Natural killer cell treated with Interleukin-12 subunit alpha and Interleukin-12 subunit beta and Interleukin-15 and Interleukin-18, amount 100 ng/mL, for 72 hours (primary cell): ENCODE data around the gene STARD8. TPM values are rescaled to one million over a fixed set of nuclear protein-coding genes. Genes with fewer than 3 reads are reported as not detected.
A peak's percentile ranks its signal among the peaks of the same experiment; 100 is the strongest.
"Not testable (repeated sequence)": the region's sequence is repeated elsewhere in the genome, so short reads cannot be mapped to it uniquely, and the experiment has no call there.

ENCODE experiments used
- ATAC-seq, 2 donors: fragments of 150-1000 bp; cut with Tn5 transposase in 1 of 2; sonication (Bioruptor Pico), chemical (Tn5 transposase) in 1 of 2; 2 replicates each; pipeline ENCODE4 v1.10.0; 2021
- DNase-seq: peaks from one replicate; pipeline ENCODE4 v3.0.0; 2022; ENCODE audit warnings: low spot score
- H3K27ac Mint-ChIP-seq, 2 donors: 1 replicate in 1 of 2; 2 replicates in 1 of 2; pipeline ENCODE4 v1.8.0; 2022; ENCODE audit warnings: mixed read lengths in 2 of 2, mild to moderate bottlenecking in 1 of 2, moderate library complexity in 1 of 2
- H3K27me3 Mint-ChIP-seq, 2 donors: 1 replicate in 1 of 2; 2 replicates in 1 of 2; pipeline ENCODE4 v1.8.0; 2022; ENCODE audit warnings: mixed read lengths in 2 of 2
- H3K36me3 Mint-ChIP-seq: one replicate; pipeline ENCODE4 v1.8.0; 2022; ENCODE audit warnings: mixed read lengths
- H3K4me1 Mint-ChIP-seq, 2 donors: 1 replicate in 1 of 2; 2 replicates in 1 of 2; pipeline ENCODE4 v1.8.0; 2022; ENCODE audit warnings: low read depth in 2 of 2, mixed read lengths in 2 of 2, mild to moderate bottlenecking in 1 of 2
- H3K4me3 Mint-ChIP-seq: one replicate; pipeline ENCODE4 v1.8.0; 2022; ENCODE audit warnings: mixed read lengths
- H3K9me3 Mint-ChIP-seq: 2 replicates; pipeline ENCODE4 v1.8.0; 2022; ENCODE audit warnings: mixed read lengths
- total RNA-seq, 2 donors: library from RNA; stranded (reverse); gene quantifications; one replicate each; pipeline ENCODE4 v1.2.3, GENCODE V29; 2022

Gene STARD8
- total RNA-seq, 2 donors from 2014 or later, result 0.86 to 3.1 TPM

GRCh38 chrX:68721991-68722860 is 74.8 kb downstream of the STARD8 start:
- Mint-ChIP-seq H3K4me1 (no peaks in the 10 kb centered on the region), H3K36me3 (no peaks in the 10 kb centered on the region), H3K4me3 (no peak overlapping the region), H3K27me3 (peaks cover 0 to 1% of the 10 kb centered on the region in 2 donors), H3K9me3 (no peaks in the 10 kb centered on the region), H3K27ac (no peak overlapping the region)
- no peak for DNase-seq
- no peak for ATAC-seq

- H3K4me3 Mint-ChIP-seq, result no peak overlapping the region
- H3K4me1 Mint-ChIP-seq, result no peaks in the 10 kb centered on the region
- no peak for ATAC-seq
- DNase-seq, result no peak
- no peak overlapping the region for H3K27ac Mint-ChIP-seq
- peaks cover 0 to 3% of the 10 kb centered on the region in 2 donors for H3K27me3 Mint-ChIP-seq
- no peaks in the 10 kb centered on the region for H3K9me3 Mint-ChIP-seq
- H3K36me3 Mint-ChIP-seq, result no peaks in the 10 kb centered on the region
These were observed 76.2 kb downstream of the STARD8 start for GRCh38 chrX:68723491-68724155.

GRCh38 chrX:68724531-68725020 is 77.1 kb downstream of the STARD8 start:
- H3K4me3 Mint-ChIP-seq, result no peak overlapping the region
- peaks cover 0 to 9% of the 10 kb centered on the region in 2 donors for H3K27me3 Mint-ChIP-seq
- ATAC-seq (no peak), DNase-seq (no peak)
- H3K36me3 Mint-ChIP-seq, result no peaks in the 10 kb centered on the region
- H3K27ac Mint-ChIP-seq, result no peak overlapping the region
- no peaks in the 10 kb centered on the region for H3K4me1 Mint-ChIP-seq
- no peaks in the 10 kb centered on the region for H3K9me3 Mint-ChIP-seq

- ATAC-seq, result no peak
- H3K36me3 Mint-ChIP-seq, result no peaks in the 10 kb centered on the region
- H3K4me1 Mint-ChIP-seq, result no peaks in the 10 kb centered on the region
These were observed 78.4 kb downstream of the STARD8 start for GRCh38 chrX:68725756-68726365.

GRCh38 chrX:68726366-68726765 is 78.9 kb downstream of the STARD8 start:
- no peaks in the 10 kb centered on the region for H3K36me3 Mint-ChIP-seq
- ATAC-seq, result no peak

More at GRCh38 chrX:68725756-68726365, 78.4 kb downstream of the STARD8 start:
- peaks cover 0 to 10% of the 10 kb centered on the region in 2 donors for H3K27me3 Mint-ChIP-seq
- no peak overlapping the region for H3K27ac Mint-ChIP-seq
- no peaks in the 10 kb centered on the region for H3K9me3 Mint-ChIP-seq
- no peak overlapping the region for H3K4me3 Mint-ChIP-seq
- DNase-seq, result no peak

GRCh38 chrX:68727696-68728095 is 80.2 kb downstream of the STARD8 start:
- H3K4me1 Mint-ChIP-seq, result no peaks in the 10 kb centered on the region
- H3K36me3 Mint-ChIP-seq, result no peaks in the 10 kb centered on the region
- DNase-seq (no peak), ATAC-seq (no peak)
- H3K27ac Mint-ChIP-seq, result no peak overlapping the region
- no peaks in the 10 kb centered on the region for H3K9me3 Mint-ChIP-seq
- peaks cover 0 to 12% of the 10 kb centered on the region in 2 donors for H3K27me3 Mint-ChIP-seq
- H3K4me3 Mint-ChIP-seq, result no peak overlapping the region

More at GRCh38 chrX:68726366-68726765, 78.9 kb downstream of the STARD8 start:
- Mint-ChIP-seq H3K27me3 (peaks cover 0 to 10% of the 10 kb centered on the region in 2 donors), H3K9me3 (no peaks in the 10 kb centered on the region), H3K4me1 (no peaks in the 10 kb centered on the region), H3K27ac (no peak overlapping the region), H3K4me3 (no peak overlapping the region)
- no peak for DNase-seq

- Mint-ChIP-seq H3K27ac (no peak overlapping the region), H3K4me3 (no peak overlapping the region), H3K27me3 (peaks cover 0 to 15% of the 10 kb centered on the region in 2 donors), H3K4me1 (no peaks in the 10 kb centered on the region), H3K9me3 (no peaks in the 10 kb centered on the region), H3K36me3 (no peaks in the 10 kb centered on the region)
- no peak for ATAC-seq
- no peak for DNase-seq
These were observed 80.7 kb downstream of the STARD8 start for GRCh38 chrX:68728186-68728585.

- peaks cover 15 to 23% of the 10 kb centered on the region in 2 donors for H3K27me3 Mint-ChIP-seq
- no peaks in the 10 kb centered on the region for H3K36me3 Mint-ChIP-seq
- ATAC-seq (no peak), DNase-seq (no peak)
- no peaks in the 10 kb centered on the region for H3K9me3 Mint-ChIP-seq
- no peaks in the 10 kb centered on the region for H3K4me1 Mint-ChIP-seq
- H3K27ac Mint-ChIP-seq, result no peak overlapping the region
- no peak overlapping the region for H3K4me3 Mint-ChIP-seq
These were observed 83.8 kb downstream of the STARD8 start for GRCh38 chrX:68731254-68731653.

- DNase-seq (peak; percentile 73), ATAC-seq (peak; percentile 61 to 74)
- no peak overlapping the region for H3K27ac Mint-ChIP-seq
- no peaks in the 10 kb centered on the region for H3K36me3 Mint-ChIP-seq
- H3K4me3 Mint-ChIP-seq, result no peak overlapping the region
- H3K27me3 Mint-ChIP-seq, result peaks cover 15 to 20% of the 10 kb centered on the region in 2 donors
- H3K9me3 Mint-ChIP-seq, result no peaks in the 10 kb centered on the region
- no peaks in the 10 kb centered on the region for H3K4me1 Mint-ChIP-seq
These were observed 85.5 kb downstream of the STARD8 start for GRCh38 chrX:68732906-68733493.

GRCh38 chrX:68735266-68735665 is 87.8 kb downstream of the STARD8 start:
- H3K27me3 Mint-ChIP-seq, result peaks cover 21% of the 10 kb centered on the region in 2 donors
- no peaks in the 10 kb centered on the region for H3K9me3 Mint-ChIP-seq
- no peaks in the 10 kb centered on the region for H3K36me3 Mint-ChIP-seq
- ATAC-seq, result no peak
- DNase-seq, result no peak
- H3K4me1 Mint-ChIP-seq, result no peaks in the 10 kb centered on the region
- H3K4me3 Mint-ChIP-seq, result no peak overlapping the region
- no peak overlapping the region for H3K27ac Mint-ChIP-seq

GRCh38 chrX:68741864-68742263 is 94.4 kb downstream of the STARD8 start:
- H3K9me3 Mint-ChIP-seq, ATAC-seq, DNase-seq, H3K27ac Mint-ChIP-seq, H3K4me3 Mint-ChIP-seq, H3K4me1 Mint-ChIP-seq, H3K36me3 Mint-ChIP-seq: not testable (repeated sequence)
- peaks cover 6 to 15% of the 10 kb centered on the region in 2 donors for H3K27me3 Mint-ChIP-seq

- peak in 1 of 2 donors; percentile 50 for ATAC-seq
- H3K27ac Mint-ChIP-seq, result no peak overlapping the region
- no peaks in the 10 kb centered on the region for H3K36me3 Mint-ChIP-seq
- H3K27me3 Mint-ChIP-seq, result peaks cover 6 to 15% of the 10 kb centered on the region in 2 donors
- no peaks in the 10 kb centered on the region for H3K9me3 Mint-ChIP-seq
- no peaks in the 10 kb centered on the region for H3K4me1 Mint-ChIP-seq
- DNase-seq, result no peak
- no peak overlapping the region for H3K4me3 Mint-ChIP-seq
These were observed 96.3 kb downstream of the STARD8 start for GRCh38 chrX:68743754-68744153.

GRCh38 chrX:68746988-68747387 is 99.5 kb downstream of the STARD8 start:
- no peak overlapping the region for H3K27ac Mint-ChIP-seq
- no peaks in the 10 kb centered on the region for H3K36me3 Mint-ChIP-seq
- ATAC-seq, result no peak

More at GRCh38 chrX:68746988-68747387, 99.5 kb downstream of the STARD8 start:
- Mint-ChIP-seq H3K4me1 (no peaks in the 10 kb centered on the region), H3K9me3 (no peaks in the 10 kb centered on the region), H3K27me3 (peaks cover 0 to 9% of the 10 kb centered on the region in 2 donors), H3K4me3 (no peak overlapping the region)
- DNase-seq, result no peak
